Gastrocnemius medialis (tissue), 4 donors: Measurements from ENCODE around the gene WDR18. TPM values are rescaled to one million over a fixed set of nuclear protein-coding genes. Genes with fewer than 3 reads are reported as not detected.

Experiments used
- ATAC-seq, 2 donors: fragments of 150-250 bp; one replicate each; pipeline ENCODE4 v1.9.1; 2016
- DNase-seq, 2 donors: peaks; one replicate each; pipeline ENCODE4 v3.0.0-alpha.2; 2019
- H3K27ac ChIP-seq, 4 donors: fragments of 200-600 bp; sonication (generic); 1 replicate in 1 of 4; 2 replicates in 3 of 4; pipeline ENCODE4 v1.5.1; 2016 to 2018; ENCODE audit warnings: mild to moderate bottlenecking in 2 of 4, moderate library complexity in 1 of 4
- H3K27me3 ChIP-seq, 3 donors: fragments of 200-600 bp; sonication (generic) in 2 of 3; 1 replicate in 1 of 3; 2 replicates in 2 of 3; pipeline versions ENCODE4 v1.5.1 to v1.6.0; 2016 to 2019; ENCODE audit warnings: mild to moderate bottlenecking in 1 of 3, moderate library complexity in 1 of 3
- H3K36me3 ChIP-seq, 2 donors: fragments of 200-600 bp; sonication (generic) in 1 of 2; one replicate each; pipeline ENCODE4 v1.5.1; 2017 to 2018
- H3K4me1 ChIP-seq, 2 donors: fragments of 200-600 bp; sonication (generic) in 1 of 2; one replicate each; pipeline ENCODE4 v1.5.1; 2016 to 2017; ENCODE audit warnings: mild to moderate bottlenecking in 2 of 2
- H3K4me3 ChIP-seq, 4 donors: fragments of 200-600 bp; sonication (generic) in 3 of 4; 1 replicate in 1 of 4; 2 replicates in 3 of 4; pipeline ENCODE4 v1.5.1; 2016 to 2019; ENCODE audit warnings: mild to moderate bottlenecking in 2 of 4
- H3K9me3 ChIP-seq, 3 donors: fragments of 200-600 bp; sonication (generic) in 2 of 3; 1 replicate in 1 of 3; 2 replicates in 2 of 3; pipeline ENCODE4 v1.5.1; 2016 to 2019
- CTCF ChIP-seq, 5 experiments: fragments of 450-650 bp in 3 of 5; fragments of 200-600 bp in 2 of 5; sonication (generic) in 2 of 5; IDR thresholded peaks in 4 of 5; conservative IDR thresholded peaks in 1 of 5; 1 replicate in 4 of 5; 2 replicates in 1 of 5; pipeline ENCODE4 v1.5.1; 2016 to 2019; ENCODE audit warnings: antibody characterized with exemption in 5 of 5, mild to moderate bottlenecking in 3 of 5, moderate library complexity in 3 of 5
- POLR2A ChIP-seq, 2 donors: fragments of 450-650 bp; IDR thresholded peaks; one replicate each; pipeline ENCODE4 v1.6.1; 2017; ENCODE audit warnings: antibody characterized with exemption in 2 of 2, mild to moderate bottlenecking in 2 of 2, moderate library complexity in 2 of 2
- in situ Hi-C, 4 donors: fragments of 200-750 bp; cut with MboI; loops; one replicate each; pipeline versions ENCODE4 v1.15.0 to v1.8.0; 2017; ENCODE audit warnings: low sequenced_read_pairs in 4 of 4
- intact Hi-C: fragments of 100-400 bp; cut with DNase I; formaldehyde crosslinking; loops from one replicate; pipeline ENCODE4 v1.15.1; 2023; ENCODE audit warnings: low total_unique reads
- total RNA-seq, 4 donors: library from RNA; depleted of rRNA; stranded (reverse); fragments of >200 nt; gene quantifications; one replicate each; pipeline versions ENCODE4 v1.1.0 to v1.2.3, GENCODE V29; 2016

The WDR18 gene
- total RNA-seq, 4 donors from 2014 or later = 4.4 to 59.0 (median 28.6) TPM

GRCh38 chr19:980133-980998 is 3.8 kb upstream of the WDR18 start:
- H3K4me3 ChIP-seq = no peak overlapping the region
- DNase-seq (no peak), ATAC-seq (no peak)
- no peaks in the 10 kb centered on the region for H3K36me3 ChIP-seq
- TF ChIP-seq CTCF (IDR thresholded peaks at IDR 0.05 in 4 of 5, conservative IDR thresholded peaks at IDR 0.05 in 1 of 5) (no peak), POLR2A (IDR thresholded peaks at IDR 0.05) (no peak)
- no peak overlapping the region for H3K27ac ChIP-seq
- H3K27me3 ChIP-seq = peaks cover 0 to 3% (median 2%) of the 10 kb centered on the region in 3 donors
- peaks cover 17 to 19% of the 10 kb centered on the region in 2 donors for H3K4me1 ChIP-seq
- H3K9me3 ChIP-seq = no peaks in the 10 kb centered on the region
- in situ Hi-C loops (loop anchor here (5.0 to 25.0 kb wide), 4 partner anchors 58 to 208 kb away; partner anchors contain the start of genes CFD (in 1 of the 4) and ELANE (in 1 of the 4)), intact Hi-C loops (loop anchor here (5.0 kb wide), 2 partner anchors 123 to 208 kb away; partner anchors contain the start of gene CFD)

- no peak for TF ChIP-seq POLR2A (IDR thresholded peaks at IDR 0.05)
- TF ChIP-seq CTCF (IDR thresholded peaks at IDR 0.05 in 4 of 5, conservative IDR thresholded peaks at IDR 0.05 in 1 of 5) = peak in 4 of 5 experiments; percentile 97 to 100 (median 100)
- intact Hi-C loops (loop anchor here (1.0 to 5.0 kb wide), 3 partner anchors 61 to 210 kb away; partner anchors contain the start of gene CFD), in situ Hi-C loops (loop anchor here (5.0 to 25.0 kb wide), 4 partner anchors 60 to 210 kb away; partner anchors contain the start of genes CFD (in 1 of the 4) and ELANE (in 1 of the 4))
- peak overlapping the region; percentile 27 to 61 (median 44) for H3K4me3 ChIP-seq
- DNase-seq (peak; percentile 22 to 59), ATAC-seq (peak; percentile 68 to 76)
- H3K9me3 ChIP-seq = no peaks in the 10 kb centered on the region
- H3K27me3 ChIP-seq = peaks cover 0 to 3% (median 2%) of the 10 kb centered on the region in 3 donors
- peaks cover 17 to 19% of the 10 kb centered on the region in 2 donors for H3K4me1 ChIP-seq
- peak overlapping the region; percentile 63 to 97 (median 92) for H3K27ac ChIP-seq
- peaks cover 0 to 9% of the 10 kb centered on the region in 2 donors for H3K36me3 ChIP-seq
Measured at GRCh38 chr19:982567-983170, 1.5 kb upstream of the WDR18 start.

- no peak overlapping the region for H3K27ac ChIP-seq
- ATAC-seq (no peak), DNase-seq (no peak)
- H3K27me3 ChIP-seq = no peaks in the 10 kb centered on the region
- peaks cover 0 to 23% of the 10 kb centered on the region in 2 donors for H3K36me3 ChIP-seq
- peaks cover 17 to 19% of the 10 kb centered on the region in 2 donors for H3K4me1 ChIP-seq
- in situ Hi-C loops = loop anchor here in 2 of 4 donors (10.0 to 25.0 kb wide), 2 partner anchors 124 to 211 kb away; partner anchors contain the start of genes CFD (in 1 of the 2) and ELANE (in 1 of the 2)
- H3K9me3 ChIP-seq = no peaks in the 10 kb centered on the region
- TF ChIP-seq POLR2A (IDR thresholded peaks at IDR 0.05) = no peak
- no peak for TF ChIP-seq CTCF (IDR thresholded peaks at IDR 0.05 in 4 of 5, conservative IDR thresholded peaks at IDR 0.05 in 1 of 5)
- no peak overlapping the region for H3K4me3 ChIP-seq
- intact Hi-C loops = no loop called here
Measured at GRCh38 chr19:986083-986482, 1.9 kb downstream of the WDR18 start.

GRCh38 chr19:988081-988480 is 3.9 kb downstream of the WDR18 start:
- Histone ChIP-seq H3K9me3 (no peaks in the 10 kb centered on the region), H3K27ac (no peak overlapping the region), H3K27me3 (no peaks in the 10 kb centered on the region), H3K36me3 (peaks cover 0 to 33% of the 10 kb centered on the region in 2 donors), H3K4me3 (no peak overlapping the region), H3K4me1 (peaks cover 14 to 16% of the 10 kb centered on the region in 2 donors)
- intact Hi-C loops = no loop called here
- ATAC-seq (no peak), DNase-seq (no peak)
- TF ChIP-seq CTCF (IDR thresholded peaks at IDR 0.05 in 4 of 5, conservative IDR thresholded peaks at IDR 0.05 in 1 of 5) = no peak
- TF ChIP-seq POLR2A (IDR thresholded peaks at IDR 0.05) = no peak
- in situ Hi-C loops = loop anchor here in 2 of 4 donors (10.0 to 25.0 kb wide), 2 partner anchors 126 to 213 kb away; partner anchors contain the start of genes CFD (in 1 of the 2) and ELANE (in 1 of the 2)
